Islet of Langerhans (tissue), 1 donor: ENCODE measurements around the gene PRPF6.
"Not testable (repeated sequence)": the region's sequence is repeated elsewhere in the genome, so short reads cannot be mapped to it uniquely, and the experiment has no call there.

Experiments used
- FAIRE-seq: peaks from one replicate; lab custom pipeline; 2011; peaks lifted over from hg19 to GRCh38; lab: Jason Lieb, UNC

Gene PRPF6

GRCh38 chr20:63973636-63974401 lies 7.1 kb upstream of the PRPF6 start:
- no peak for FAIRE-seq

DNA sequence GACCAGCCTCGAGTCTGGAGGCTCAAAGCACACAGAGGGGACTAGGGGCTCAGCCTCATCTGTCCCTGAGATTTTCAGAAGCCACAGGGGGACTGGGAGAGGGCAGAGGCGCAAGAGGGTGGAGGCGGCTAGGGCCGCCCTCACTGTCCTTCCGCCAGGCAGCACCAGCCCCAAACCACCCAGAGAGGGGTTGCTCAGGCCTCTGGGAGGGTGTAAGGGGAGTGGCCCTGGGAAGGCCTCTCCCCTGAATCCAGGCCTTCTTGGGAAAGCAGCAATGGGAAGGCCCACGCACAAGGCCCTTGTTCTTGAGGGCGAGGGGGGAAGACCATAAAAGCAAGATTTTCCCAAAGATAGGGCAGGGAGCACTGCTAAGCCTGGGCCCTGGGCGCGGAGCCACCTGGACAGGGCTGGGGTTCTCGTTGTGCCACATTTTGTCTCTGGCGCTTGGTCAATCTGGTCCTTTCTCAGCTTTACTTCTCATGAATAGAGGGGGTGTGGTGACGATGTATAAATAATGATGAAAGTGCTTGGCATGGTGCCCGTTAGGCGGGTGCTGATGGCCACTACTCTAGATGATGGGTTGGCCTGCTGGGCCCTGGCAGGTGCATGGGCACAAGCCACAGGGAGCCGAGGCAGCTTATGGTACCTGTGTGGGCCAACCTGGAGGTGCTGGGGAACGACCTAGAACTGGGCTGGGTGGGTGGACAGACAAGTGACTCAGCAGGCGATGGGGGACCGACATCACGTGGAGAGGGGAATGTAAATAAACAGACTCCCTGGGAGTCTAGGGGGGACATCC lies 6.3 kb upstream of the PRPF6 start:
- FAIRE-seq = no peak

DNA sequence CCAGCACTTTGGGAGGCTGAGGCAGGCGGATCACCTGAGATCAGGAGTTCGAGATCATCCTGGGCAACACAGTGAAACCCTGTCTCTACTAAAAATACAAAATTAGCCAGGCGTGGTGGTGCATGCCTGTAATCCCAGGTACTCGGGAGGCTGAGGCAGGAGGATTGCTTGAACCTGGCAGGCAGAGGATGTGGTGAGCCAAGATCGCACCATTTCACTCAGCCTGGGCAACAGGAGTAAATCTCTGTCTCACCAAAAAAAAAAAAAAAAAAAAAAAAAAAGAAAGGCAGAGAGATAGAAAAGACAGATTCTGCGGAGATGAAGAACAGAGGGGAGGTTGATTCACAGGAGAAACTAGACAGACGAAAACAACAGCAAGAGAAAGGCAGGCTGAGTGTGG lies 4.4 kb upstream of the PRPF6 start:
- FAIRE-seq = not testable (repeated sequence)

GRCh38 chr20:63976980-63977738 lies 3.8 kb upstream of the PRPF6 start:
- no peak for FAIRE-seq

GRCh38 chr20:63977739-63978276 lies 3.1 kb upstream of the PRPF6 start:
- no peak for FAIRE-seq

DNA sequence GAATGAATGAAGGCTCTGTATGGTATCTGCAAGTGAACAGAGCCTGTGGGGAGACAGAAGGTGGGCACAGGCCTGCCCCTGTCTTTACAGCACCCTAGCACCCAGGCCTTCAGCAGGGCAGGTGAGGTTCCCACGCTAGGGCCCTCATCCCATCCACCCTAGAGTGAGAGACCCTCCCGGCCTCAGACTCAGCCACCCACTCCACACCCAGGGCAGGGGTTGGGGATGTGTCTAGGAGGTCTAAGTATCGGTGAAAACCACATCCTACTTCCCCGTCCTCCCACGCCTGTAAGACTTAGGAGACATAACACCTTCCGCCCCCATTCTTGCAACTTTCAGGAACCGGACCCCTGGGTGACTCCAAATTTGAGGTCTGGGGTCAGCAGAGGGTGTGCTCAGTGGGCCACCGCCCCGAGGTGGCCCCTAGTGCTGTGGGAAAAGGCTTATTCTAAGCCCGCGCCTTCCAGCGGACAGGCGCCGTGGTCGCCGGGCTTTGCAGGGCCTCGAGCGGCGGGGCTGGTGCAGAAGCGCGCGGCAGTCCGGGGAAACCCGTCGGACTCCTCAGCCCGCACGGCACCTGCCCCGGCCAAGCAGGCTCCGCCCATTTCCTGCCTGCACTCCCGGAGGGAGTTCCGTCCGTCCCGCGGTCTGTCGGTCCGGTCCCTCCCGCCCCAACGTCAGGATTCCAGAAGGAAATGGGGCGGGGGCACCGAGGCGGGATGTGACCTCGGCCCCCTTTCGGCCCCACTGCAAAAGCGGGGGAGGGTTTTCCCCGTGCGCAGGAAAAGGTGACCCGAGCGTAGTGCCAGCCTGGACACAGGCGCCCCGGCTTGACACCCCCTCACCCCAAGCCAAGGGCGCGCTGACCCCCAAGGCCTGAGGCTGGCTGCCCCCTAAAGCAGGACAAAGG lies 2.4 kb upstream of the PRPF6 start:
- FAIRE-seq = no peak

- no peak for FAIRE-seq
These were observed 1.7 kb upstream of the PRPF6 start for GRCh38 chr20:63979229-63979556.

GRCh38 chr20:63979557-63980316 lies 1.2 kb upstream of the PRPF6 start, which contains the start of gene SAMD10:
Gene SAMD10 (minus strand): TSS chr20:63979642. CDS start chr20:63979467, 175 bp downstream.
- FAIRE-seq = no peak

DNA sequence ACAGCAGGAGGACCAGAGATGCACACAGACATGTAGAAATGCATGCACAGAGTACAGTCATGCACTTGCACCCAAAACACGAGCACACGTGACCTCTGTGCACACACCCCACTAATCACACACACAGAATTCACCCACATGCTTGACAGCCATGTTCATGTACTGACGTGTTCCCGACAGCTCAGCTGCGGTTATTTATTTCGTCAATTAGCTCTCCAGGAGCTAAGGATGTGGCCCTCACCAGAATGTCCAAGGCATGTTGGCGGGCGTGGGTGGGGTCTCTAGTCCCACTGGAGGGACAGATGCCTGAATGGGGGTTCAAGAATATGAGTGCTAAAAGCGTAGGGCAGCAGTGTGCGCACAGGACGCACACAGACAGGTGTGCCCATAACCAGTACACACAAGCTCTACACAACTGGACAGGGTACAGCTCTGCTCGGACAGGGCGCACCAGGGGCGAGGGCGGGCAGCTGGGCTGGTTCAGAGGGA lies 571 bp upstream of the PRPF6 start:
- FAIRE-seq = no peak

GRCh38 chr20:63982937-63983336 lies 2.0 kb downstream of the PRPF6 start:
- no peak for FAIRE-seq

DNA sequence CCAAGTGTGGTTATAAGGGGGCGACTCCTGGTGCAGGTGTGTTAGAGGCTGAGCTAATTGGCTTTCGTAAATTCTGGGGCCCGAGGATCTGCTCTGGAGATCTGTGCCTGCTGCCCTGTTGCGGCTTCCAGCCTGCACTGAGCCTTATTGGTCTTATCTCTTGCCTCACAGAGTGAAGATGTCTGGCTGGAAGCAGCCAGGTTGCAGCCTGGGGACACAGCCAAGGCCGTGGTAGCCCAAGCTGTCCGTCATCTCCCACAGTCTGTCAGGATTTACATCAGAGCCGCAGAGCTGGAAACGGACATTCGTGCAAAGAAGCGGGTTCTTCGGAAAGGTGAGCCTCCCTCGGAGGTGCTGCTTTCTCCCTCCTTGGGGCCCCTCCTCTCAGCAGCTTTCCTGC lies 20.0 kb downstream of the PRPF6 start:
- FAIRE-seq = no peak

- peak; percentile 90 for FAIRE-seq
These were observed 20.7 kb downstream of the PRPF6 start for GRCh38 chr20:64001607-64002011.

GRCh38 chr20:64003960-64004725 lies 23.2 kb downstream of the PRPF6 start:
- no peak for FAIRE-seq

- FAIRE-seq = no peak
These were observed 24.5 kb downstream of the PRPF6 start for GRCh38 chr20:64005394-64005793.

- FAIRE-seq = no peak
These were observed 25.6 kb downstream of the PRPF6 start for GRCh38 chr20:64006490-64006889.

DNA sequence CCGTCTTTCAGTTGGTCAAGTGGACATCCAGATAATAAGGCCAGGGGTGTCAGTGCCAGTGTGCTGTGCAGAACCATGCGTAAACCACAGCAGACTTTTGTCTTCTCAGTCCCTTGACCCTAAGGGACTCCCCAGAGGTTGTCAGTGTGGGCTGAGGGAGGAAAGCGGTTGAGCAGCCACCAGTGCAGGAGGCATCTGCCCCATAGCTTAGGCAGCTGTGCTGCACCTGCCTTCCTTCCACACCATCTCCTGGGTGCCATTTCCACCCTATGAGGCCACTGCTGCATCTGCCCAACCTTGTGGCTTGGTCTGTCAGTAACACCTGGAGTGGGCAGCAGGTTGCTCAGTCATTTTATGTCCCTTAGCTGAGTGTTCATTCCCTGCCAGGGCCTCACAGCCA lies 26.0 kb downstream of the PRPF6 start:
- no peak for FAIRE-seq

- FAIRE-seq = no peak
These were observed 29.0 kb downstream of the PRPF6 start for GRCh38 chr20:64009811-64010387.

- FAIRE-seq = no peak
These were observed 29.8 kb downstream of the PRPF6 start for GRCh38 chr20:64010711-64011237.

GRCh38 chr20:64011366-64011779 lies 30.4 kb downstream of the PRPF6 start:
- FAIRE-seq = no peak
